HG02840 (cell line): ENCODE measurements around the gene VENTX.

ENCODE experiments used
- ATAC-seq: cut with Tn5 transposase; IDR thresholded peaks from one replicate; pipeline ENCODE4 v1.9.1; 2021; ENCODE audit warnings: mild to moderate bottlenecking, moderate library complexity, moderate number of reproducible peaks; ENCODE audit not compliant: unreplicated experiment, low FRiP score

VENTX gene

GRCh38 chr10:133268532-133268931 is 30.9 kb downstream of the VENTX start:
- ATAC-seq = no peak

DNA sequence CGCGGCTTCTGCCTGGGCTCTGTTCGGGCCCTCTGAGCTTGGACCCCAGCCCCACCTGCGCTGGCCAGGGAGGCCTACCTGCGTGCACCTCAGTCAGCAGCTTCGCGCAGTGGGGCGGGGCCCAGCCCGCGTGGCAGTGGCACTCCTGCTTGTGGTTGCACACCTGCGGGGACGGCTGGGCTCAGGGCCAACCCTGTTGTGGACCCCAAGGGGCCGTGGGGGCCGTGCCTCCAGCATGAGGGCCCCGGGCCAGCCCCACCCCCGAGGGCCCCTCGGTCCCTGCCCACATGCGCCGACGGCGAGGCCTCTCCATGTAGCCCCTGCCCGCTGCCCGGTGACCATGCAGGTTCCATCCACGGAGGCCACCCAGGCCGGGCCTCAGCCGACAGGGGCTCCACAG is 31.7 kb downstream of the VENTX start:
- no peak for ATAC-seq

DNA sequence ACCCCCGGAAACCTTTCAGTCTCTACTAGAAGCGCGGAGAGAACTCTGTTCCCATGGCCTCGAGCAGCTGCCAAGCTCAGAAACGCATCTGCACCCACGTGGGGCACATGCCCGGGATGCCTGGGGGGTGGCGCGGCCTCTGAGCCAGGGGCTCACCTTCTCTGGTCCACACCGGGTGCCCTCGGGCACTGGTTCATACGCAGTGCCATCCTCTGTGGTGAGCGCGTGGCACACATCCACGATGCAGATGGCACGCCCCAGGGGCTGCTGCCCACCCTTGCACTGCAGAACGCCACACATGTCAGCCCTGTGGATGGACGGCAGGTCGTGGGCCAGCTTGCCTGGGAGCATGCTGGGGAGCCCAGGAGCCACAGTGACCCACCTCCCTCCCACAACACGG is 32.5 kb downstream of the VENTX start:
- ATAC-seq = no peak

DNA sequence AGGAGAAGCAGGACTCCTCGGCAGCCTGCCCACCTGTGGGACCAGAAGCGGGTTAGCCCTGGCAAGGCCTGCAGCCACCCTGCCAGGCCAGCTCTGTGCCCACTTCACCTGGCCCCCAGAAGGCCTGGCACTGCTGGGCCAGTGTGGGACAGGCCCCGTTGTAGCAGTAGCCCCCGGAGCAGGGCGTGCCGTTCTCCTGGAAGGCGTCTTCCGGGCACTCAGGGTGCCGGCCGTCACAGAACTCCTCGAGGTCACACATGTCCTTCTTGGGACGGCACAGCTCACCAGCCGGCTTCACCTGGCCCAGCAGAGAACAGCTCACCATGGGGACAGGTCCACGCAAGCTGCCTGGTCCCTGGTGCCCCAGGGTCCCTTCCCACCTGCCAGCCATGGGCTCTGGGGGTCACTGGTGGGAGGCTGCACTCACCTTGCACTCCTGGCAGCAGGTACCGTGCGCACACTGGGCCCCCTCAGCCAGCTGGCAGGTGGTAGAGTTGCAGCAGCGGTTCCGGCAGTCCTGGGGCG is 33.2 kb downstream of the VENTX start:
- ATAC-seq = no peak

- ATAC-seq = no peak
These were observed 34.1 kb downstream of the VENTX start for GRCh38 chr10:133271521-133272300.

DNA sequence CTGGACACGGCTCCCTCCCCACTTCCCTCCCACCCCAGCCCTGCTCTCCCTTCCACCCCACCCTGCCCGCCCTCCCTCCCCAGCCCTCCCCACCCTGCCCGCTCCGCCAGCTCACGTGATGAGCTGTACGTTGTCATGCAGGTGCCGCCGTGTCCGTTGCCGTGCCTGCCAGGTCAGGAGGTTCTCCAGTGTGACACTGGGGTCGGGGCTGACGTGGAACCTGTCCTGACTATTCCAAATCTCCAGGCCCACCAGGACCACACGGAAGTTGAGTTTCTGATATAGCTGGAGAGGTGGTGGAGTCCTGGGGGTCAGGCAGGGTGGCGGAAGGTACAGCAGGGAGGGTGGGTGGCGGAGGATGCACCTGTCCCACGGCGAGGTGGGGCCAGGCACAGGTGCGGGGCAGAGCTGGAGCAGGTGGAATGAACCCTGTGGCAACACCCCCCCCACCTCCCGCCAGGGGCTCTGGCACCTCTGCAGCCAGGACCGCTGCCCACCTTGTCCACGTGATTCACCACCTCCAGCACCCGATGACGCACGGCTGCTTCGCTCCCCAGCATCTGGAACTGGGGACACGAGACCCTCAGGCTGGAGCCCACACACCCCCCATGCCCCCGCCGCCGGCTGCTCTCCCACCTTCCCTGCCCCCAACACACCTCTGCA is 34.8 kb downstream of the VENTX start:
- ATAC-seq = no peak

GRCh38 chr10:133272964-133273420 is 35.3 kb downstream of the VENTX start:
- no peak for ATAC-seq

- ATAC-seq = no peak
These were observed 36.0 kb downstream of the VENTX start for GRCh38 chr10:133273534-133274143.

DNA sequence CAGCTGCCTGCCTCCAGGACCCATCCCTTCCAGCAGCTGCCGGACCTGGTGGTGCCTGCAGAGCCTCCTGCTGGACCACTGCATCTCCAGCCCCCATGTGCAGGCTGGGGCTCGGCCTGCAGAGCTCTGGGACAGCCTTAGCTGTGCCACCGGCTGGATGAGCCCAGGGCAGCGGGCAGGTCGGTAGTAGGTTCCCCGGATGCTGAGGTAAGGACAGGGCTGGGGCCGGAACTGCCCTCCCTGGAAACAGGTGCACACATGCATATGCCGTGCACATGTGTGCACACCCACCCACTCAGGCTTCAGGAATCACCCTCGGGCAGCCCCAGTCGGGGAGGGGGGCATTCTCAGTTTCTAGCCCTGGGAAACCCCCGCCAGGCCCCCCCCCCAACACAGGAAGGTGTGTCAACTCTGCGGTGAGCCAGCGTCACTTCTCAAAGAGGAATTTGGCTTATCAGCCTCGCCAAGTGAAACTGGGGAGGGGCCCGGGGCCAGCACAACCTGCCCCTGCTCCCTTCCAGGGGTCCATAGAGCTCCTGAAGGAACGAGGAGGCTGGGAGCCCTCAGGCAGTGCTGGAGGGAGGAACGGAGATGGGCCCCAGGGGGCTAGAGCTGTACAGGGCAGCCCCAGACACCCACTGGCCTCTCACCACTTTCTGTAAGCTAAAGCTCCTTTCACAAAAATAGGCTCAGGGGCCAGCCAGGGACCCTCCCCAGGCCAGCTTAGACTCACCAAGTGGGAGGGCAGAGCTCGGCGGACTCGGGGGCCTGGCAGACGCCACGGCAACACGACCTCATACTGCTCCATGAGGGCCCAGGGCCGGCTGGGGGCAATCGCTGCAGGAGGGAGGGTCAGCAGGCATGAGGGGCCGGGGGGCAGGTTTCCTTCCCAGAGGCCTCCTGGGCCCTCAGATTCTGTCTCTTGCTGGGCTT is 37.4 kb downstream of the VENTX start:
- peak; percentile 52 for ATAC-seq

DNA sequence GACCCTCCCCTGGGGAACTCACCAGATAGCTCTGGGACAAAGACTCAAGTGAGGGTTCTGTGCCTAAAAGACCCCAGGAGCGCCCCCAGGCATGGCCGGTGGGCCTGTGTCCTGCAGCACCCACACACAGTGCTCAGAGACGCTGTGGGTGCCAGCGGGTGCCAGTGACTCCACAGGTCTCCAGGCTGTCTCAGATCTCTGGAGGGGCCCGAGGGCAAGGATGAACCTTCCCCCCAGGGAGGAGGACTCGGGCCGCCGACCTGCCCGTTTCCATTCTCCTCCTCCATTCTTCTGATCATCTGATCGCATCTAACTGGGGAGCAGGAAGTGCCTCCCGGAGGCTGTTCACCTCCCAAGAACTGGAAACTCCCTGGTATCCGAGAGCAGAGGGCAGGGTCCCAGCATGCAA is 38.0 kb downstream of the VENTX start:
- ATAC-seq = peak; percentile 25

DNA sequence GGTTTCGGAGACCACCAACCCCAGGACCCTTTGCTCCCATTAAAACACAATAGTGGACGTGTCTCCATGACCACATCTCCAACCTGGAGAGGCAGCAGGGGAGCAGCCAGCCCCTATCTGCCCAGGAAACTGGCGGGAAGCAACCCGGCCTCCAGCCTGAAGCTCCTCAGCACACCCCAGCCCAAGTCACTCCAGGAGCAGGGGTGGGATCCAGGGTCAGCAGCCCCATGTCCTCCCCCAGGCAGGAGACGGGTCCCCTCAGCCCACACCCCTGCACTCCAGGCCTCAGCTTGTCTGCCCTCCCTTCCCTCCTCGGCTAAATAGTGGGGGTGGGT is 38.4 kb downstream of the VENTX start:
- ATAC-seq = no peak

- ATAC-seq = peak; percentile 34
These were observed 39.0 kb downstream of the VENTX start, which contains the start of gene ADAM8 for GRCh38 chr10:133276435-133277201. ADAM8 (minus strand) TSS chr10:133276868; CDS start chr10:133276817, 51 bp downstream.

DNA sequence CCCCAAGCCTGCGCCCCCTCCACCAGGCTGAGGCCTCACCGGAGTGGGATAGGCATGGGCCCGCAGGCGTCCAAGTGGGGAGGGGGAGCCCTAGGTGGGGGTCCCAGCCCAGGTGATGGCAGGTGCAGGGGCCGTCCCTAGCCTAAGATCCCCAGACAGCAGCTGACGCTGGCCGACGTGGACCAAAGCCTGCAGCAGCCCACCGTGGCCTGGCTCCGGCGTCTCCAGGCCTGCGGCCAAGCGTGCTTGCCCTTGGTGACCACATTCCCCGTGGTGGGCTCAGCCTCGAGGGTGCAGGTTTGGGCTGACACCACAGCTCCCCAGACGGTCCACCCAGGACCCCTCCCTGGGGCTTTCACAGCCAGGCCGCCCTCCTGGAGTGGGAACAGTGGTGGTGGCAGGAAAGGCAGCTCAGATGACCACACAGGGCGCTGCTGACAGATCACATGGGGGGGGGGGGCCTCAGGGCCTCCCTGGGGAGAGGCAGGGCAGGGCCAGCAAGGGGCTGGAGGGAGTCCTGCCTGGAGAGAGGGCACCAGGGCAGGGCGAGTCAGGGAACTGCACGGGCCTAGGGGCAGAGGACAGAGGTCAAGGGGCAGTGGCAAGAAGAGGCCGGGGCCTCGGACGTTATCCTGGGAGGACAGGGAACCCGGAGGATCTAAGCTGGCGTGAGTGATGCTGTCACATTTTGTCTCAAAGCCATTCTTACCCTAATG is 39.8 kb downstream of the VENTX start:
- no peak for ATAC-seq

DNA sequence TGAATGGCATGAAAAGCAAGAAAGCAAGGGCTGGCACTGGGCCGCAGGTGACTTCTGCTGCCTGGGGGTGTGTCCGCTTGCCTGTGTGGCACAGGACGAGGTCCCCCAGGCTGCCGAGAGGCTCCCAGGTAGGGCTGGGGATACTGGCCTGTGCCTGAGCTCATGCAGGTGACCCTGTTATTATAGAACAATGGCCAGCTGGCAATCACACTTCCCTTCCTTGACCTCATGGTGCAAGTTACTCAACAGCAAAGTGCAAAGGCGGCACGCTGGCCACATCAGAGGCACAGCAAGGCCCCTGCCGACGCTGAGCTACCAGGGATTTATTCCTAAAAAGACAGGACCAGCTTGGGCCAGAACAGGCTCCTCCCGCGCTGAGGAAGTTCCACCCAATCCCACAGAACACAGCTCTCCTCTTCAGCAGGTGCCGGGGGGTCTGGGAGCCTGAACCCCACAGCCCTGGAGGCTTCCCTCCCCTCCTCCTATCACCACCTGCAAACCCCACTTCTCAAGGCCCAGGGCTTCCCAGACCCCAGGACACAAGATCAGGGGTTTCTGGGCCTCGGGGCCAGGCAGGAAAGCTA is 40.4 kb downstream of the VENTX start:
- ATAC-seq = no peak

GRCh38 chr10:133278577-133279265 is 41.1 kb downstream of the VENTX start:
- ATAC-seq = no peak

- no peak for ATAC-seq
These were observed 41.9 kb downstream of the VENTX start for GRCh38 chr10:133279326-133280226.
